ENCODE measurements around the gene PLCH1. TPM values are rescaled to one million over a fixed set of nuclear protein-coding genes. Genes with fewer than 3 reads are reported as not detected.

The PLCH1 gene
- total RNA-seq, 6 experiments from 2014 or later, result not detected

DNA sequence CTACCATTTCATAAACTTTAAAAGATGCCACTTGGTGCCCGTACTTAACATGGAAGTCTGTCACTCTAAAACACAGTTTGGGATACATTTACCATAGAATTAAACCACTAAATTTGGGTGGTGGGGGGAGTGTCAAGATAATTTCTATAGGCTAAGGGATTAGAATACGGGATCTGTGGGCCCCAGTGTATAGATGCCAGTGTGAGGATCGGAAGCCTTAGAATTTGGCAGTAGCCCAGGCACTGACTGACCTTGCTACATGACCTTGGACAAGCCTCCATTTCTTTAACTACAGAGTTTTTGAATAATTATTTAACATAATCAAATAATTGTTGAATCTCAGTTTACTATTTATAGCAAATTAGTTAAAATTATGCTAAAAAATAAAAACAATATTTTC lies 375.1 kb downstream of the PLCH1 start:
- 0 out of 2 replicates have a peak, but pooled peaks cover 3% of the 10 kb centered on the region for H3K27me3 Mint-ChIP-seq (ENCODE audit: insufficient read depth)
- H3K4me1 Mint-ChIP-seq (ENCODE audit: low read depth), result no peaks in the 10 kb centered on the region
- DNase-seq, result no peak
- H3K9me3 Mint-ChIP-seq, result no peaks in the 10 kb centered on the region
- H3K27ac Mint-ChIP-seq, result no peak overlapping the region
- H3K4me3 Mint-ChIP-seq, result no peak overlapping the region
- no peak for TF ChIP-seq CTCF (IDR thresholded peaks at IDR 0.05)
- no peaks in the 10 kb centered on the region for H3K36me3 Mint-ChIP-seq (ENCODE audit: low read depth)

- Mint-ChIP-seq H3K4me3 (no peak overlapping the region), H3K36me3 (ENCODE audit: low read depth) (no peaks in the 10 kb centered on the region), H3K27ac (no peak overlapping the region), H3K9me3 (no peaks in the 10 kb centered on the region), H3K27me3 (ENCODE audit: insufficient read depth) (0 out of 2 replicates have a peak, but pooled peaks cover 3% of the 10 kb centered on the region), H3K4me1 (ENCODE audit: low read depth) (peaks cover 3% of the 10 kb centered on the region)
- no peak for TF ChIP-seq CTCF (IDR thresholded peaks at IDR 0.05)
- DNase-seq, result no peak
These were observed 375.6 kb downstream of the PLCH1 start for GRCh38 chr3:155369244-155369643.

DNA sequence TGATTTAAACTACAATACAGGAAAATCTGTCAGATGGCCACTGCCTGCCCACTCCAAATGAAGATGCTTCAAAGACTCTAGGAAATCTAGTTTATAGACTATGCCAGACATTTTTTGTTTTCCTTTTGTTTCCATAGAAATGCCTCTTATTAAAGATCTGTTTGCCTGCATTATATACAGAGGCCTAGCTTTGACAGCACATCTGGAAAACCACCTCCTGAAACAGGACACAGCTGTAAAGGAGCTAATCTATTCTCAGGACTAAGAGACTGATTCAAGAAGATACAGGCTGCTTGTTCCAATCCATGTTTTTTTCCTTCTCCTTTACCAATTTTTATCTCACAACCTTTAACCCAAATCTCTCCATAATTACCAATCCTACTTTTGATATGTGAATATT lies 376.1 kb downstream of the PLCH1 start:
- no peaks in the 10 kb centered on the region for H3K36me3 Mint-ChIP-seq (ENCODE audit: low read depth)
- H3K27ac Mint-ChIP-seq, result no peak overlapping the region
- no peak for TF ChIP-seq CTCF (IDR thresholded peaks at IDR 0.05)
- H3K4me1 Mint-ChIP-seq (ENCODE audit: low read depth), result peaks cover 7% of the 10 kb centered on the region
- H3K9me3 Mint-ChIP-seq, result no peaks in the 10 kb centered on the region
- no peak for DNase-seq
- 0 out of 2 replicates have a peak, but pooled peaks cover 3% of the 10 kb centered on the region for H3K27me3 Mint-ChIP-seq (ENCODE audit: insufficient read depth)
- no peak overlapping the region for H3K4me3 Mint-ChIP-seq

GRCh38 chr3:155367506-155367905 lies 377.4 kb downstream of the PLCH1 start:
- Mint-ChIP-seq H3K4me1 (ENCODE audit: low read depth) (peaks cover 17% of the 10 kb centered on the region), H3K36me3 (ENCODE audit: low read depth) (no peaks in the 10 kb centered on the region), H3K27me3 (ENCODE audit: insufficient read depth) (0 out of 2 replicates have a peak, but pooled peaks cover 3% of the 10 kb centered on the region)

DNA sequence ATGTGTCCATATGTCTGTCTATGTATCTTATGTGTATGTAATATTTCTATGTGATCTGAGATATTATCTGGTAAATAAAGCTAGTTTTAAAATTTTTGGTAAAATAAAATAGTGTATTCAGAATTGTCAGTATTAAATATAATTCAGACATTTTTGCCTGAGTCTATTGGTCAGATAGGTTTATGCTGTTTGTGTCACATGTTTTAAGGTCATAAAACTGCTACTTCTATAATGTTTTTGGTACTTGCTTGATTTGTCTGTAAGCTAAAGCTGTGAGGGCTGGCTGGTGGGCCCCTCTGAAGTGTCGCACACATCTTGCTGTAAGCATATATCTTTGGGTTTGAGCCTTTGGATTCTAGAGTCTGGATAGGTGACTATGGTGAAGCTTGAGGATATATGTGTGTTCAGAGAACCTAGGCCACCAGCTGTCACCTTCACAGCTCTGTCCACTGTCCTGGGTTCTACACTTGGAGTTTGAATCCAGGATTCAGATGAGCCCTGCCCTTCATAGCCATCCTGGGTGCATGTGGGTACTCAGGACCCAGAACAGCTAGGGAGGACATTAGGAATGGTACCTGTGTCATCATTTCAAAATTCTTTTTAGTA lies 379.6 kb downstream of the PLCH1 start:
- DNase-seq, result no peak
- no peak for TF ChIP-seq CTCF (IDR thresholded peaks at IDR 0.05)
- Mint-ChIP-seq H3K27me3 (ENCODE audit: insufficient read depth) (peaks cover 2% of the 10 kb centered on the region; the same call in 1 of the 2 replicates), H3K9me3 (no peaks in the 10 kb centered on the region), H3K4me3 (no peak overlapping the region), H3K36me3 (ENCODE audit: low read depth) (no peaks in the 10 kb centered on the region), H3K27ac (no peak overlapping the region), H3K4me1 (ENCODE audit: low read depth) (peaks cover 17% of the 10 kb centered on the region)

More at GRCh38 chr3:155367506-155367905, 377.4 kb downstream of the PLCH1 start:
- Mint-ChIP-seq H3K9me3 (no peaks in the 10 kb centered on the region), H3K4me3 (no peak overlapping the region), H3K27ac (no peak overlapping the region)
- DNase-seq, result no peak
- no peak for TF ChIP-seq CTCF (IDR thresholded peaks at IDR 0.05)

Data from HFFc6 (cell line).